ENCODE measurements around the gene ESPN.
"Not testable (repeated sequence)": the region's sequence is repeated elsewhere in the genome, so short reads cannot be mapped to it uniquely, and the experiment has no call there.

Gene ESPN

GRCh38 chr1:6450943-6451373 is 26.4 kb downstream of the ESPN start:
- CTCF ChIA-PET: interaction anchor here (1.4 to 5.4 kb wide), 3 partner anchors 12 to 36 kb away, joined by 3 to 38 read pairs (median 4); no protein-coding TSS in a partner anchor
- no peak for TF ChIP-seq CTCF (IDR thresholded peaks at IDR 0.05; ENCODE audit: insufficient read depth, low read length, missing control alignments)
- POLR2A ChIA-PET: no interaction called here
- DNase-seq (ENCODE audit: low read depth, low spot score): no peak
- H3K4me3 ChIP-seq (ENCODE audit: low read depth, low read length): no peak overlapping the region

DNA sequence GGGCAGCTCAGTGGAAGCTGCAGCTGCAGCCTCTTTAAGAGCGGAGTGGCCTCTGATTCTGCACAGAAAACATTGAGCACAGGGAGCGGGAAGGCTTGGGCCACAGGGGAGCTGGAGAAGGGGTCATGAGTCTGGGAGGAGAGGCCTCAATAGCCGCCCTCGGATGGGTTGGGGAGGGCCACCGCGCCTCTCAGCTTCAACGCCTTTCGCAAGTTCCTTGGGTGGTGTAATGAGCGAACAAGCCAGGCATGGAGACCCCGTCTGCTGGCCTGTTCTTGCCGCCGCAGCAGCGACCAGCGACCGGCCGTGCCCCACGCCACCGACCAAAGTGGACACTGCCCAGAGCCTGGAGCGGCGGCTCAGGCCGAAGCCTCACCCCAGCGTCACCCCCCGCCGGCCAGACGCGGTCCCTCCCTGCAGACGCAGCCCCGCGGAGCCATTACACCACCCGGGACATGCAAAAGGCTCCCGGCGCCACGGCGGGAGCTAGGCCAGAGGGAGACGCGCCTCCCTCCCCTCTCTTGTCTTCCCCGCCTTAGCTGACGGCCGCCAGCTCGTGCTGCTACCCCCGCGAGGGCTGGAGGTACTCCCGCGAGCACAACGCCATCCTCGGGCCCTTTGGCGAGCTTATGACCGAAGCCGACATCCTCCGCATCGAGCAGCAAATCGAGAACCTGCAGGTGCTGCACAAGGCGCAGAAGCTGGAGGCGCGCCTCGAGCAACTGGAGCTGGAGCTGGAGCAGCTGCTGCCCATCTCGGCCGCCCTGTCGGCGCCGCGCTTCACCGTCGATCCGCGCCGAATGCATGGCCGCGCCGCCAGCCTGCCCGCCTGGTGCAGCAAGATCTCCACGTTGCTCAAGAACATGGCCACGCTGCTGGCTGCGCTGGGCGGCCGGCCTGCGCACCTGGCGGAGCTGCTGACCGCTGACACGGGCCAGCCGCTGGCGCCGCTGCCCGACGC is 29.6 kb downstream of the ESPN start:
- DNase-seq (ENCODE audit: low read depth, low spot score); POLR2A ChIA-PET; H3K4me3 ChIP-seq (ENCODE audit: low read depth, low read length): not testable (repeated sequence)
- CTCF ChIA-PET: interaction anchor here (0.6 to 1.5 kb wide), 7 partner anchors 12 to 207 kb away, joined by 3 to 5 read pairs (median 5); partner anchors contain the start of genes NOL9 and TAS1R1

GRCh38 chr1:6454856-6455751 is 30.5 kb downstream of the ESPN start:
- no peak overlapping the region for H3K4me3 ChIP-seq (ENCODE audit: low read depth, low read length)
- ChIA-PET CTCF (interaction anchor here (0.6 to 1.5 kb wide), 5 partner anchors 12 to 193 kb away, joined by 3 to 5 read pairs (median 5); partner anchors contain the start of genes NOL9 and TAS1R1), POLR2A (no interaction called here)
- no peak for DNase-seq (ENCODE audit: low read depth, low spot score)
- TF ChIP-seq CTCF (IDR thresholded peaks at IDR 0.05; ENCODE audit: insufficient read depth, low read length, missing control alignments): no peak

DNA sequence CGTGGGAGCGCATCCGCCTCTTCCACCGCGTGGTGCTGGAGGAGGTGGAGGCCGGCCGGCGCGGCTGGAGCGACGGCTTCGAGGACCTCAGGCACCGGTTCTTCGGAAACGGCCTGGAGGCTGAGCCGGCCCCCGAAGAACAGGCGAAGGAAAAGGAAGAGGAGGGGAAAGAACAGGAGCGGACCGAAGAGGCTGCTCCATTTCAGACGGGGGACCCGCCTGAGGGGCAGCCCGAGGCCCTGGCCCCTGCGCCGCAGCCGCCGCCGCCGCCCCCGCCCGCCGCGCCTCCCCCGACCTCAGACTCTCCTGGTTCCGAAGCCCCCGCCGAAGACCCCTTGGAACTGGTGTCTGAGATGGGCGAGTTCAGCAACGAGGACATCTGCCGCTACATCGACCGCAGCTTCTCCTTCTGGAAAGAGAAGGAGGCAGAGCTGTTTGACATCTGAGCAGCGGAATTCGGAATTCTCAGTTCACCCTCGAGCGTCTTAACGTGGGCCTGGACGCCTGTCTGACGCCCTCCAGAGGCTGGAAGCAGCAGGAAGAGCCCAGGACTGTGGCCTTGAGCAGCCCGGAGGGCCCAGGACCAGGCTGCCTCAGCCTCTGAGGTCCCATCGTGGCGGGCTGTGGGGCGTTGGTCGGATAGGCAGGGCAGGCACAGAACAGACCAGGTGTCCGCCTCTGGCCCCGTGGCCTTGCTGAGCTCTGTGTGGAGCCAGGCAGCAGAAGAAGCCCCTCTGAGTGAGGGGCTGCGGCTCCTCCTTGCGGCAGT is 31.4 kb downstream of the ESPN start:
- POLR2A ChIA-PET; H3K4me3 ChIP-seq (ENCODE audit: low read depth, low read length); DNase-seq (ENCODE audit: low read depth, low spot score): not testable (repeated sequence)
- CTCF ChIA-PET: interaction anchor here (0.9 to 1.3 kb wide), 2 partner anchors 10 to 19 kb away, joined by 3 to 4 read pairs; no protein-coding TSS in a partner anchor

DNA sequence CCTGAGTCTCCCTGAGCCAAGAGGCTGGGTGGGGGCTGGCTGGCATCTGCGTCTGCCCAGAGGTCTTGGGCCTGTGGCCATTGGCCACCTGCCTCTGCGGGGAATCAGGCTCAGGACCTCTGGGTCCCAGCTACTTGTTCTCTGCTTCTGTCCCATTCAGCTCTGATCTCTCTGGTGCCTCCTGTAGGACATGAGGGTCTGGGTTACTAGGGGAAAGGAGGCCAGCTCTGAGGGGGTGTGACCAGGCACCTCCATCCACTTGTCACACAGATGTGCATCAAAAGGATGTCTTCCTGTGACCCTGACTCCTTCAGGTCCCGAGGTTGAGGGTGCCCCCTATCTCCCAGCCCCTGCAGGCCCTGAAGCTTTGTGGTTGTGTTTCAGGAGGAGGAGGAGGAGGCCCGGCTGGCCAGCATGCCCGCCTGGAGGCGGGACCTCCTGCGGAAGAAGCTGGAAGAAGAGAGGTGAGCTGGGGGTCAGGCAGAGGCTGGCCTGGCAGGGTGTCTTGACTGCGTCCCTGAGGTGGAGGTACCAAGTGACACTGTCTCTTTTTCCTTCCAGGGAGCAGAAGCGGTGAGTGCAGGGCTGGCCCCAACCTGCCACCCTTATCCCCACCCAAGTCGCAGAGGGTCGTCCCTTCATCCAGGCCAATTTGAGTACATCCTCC is 32.4 kb downstream of the ESPN start:
- no peak for TF ChIP-seq CTCF (IDR thresholded peaks at IDR 0.05; ENCODE audit: insufficient read depth, low read length, missing control alignments)
- no peak for DNase-seq (ENCODE audit: low read depth, low spot score)
- CTCF ChIA-PET: interaction anchor here (0.6 to 1.3 kb wide), 3 partner anchors 11 to 20 kb away, joined by 3 to 4 read pairs (median 3); no protein-coding TSS in a partner anchor
- POLR2A ChIA-PET: no interaction called here
- H3K4me3 ChIP-seq (ENCODE audit: low read depth, low read length): no peak overlapping the region

- ChIA-PET POLR2A (no interaction called here), CTCF (interaction anchor here (1.3 to 3.4 kb wide), 2 partner anchors 17 to 22 kb away, joined by 3 to 20 read pairs; no protein-coding TSS in a partner anchor)
- H3K4me3 ChIP-seq (ENCODE audit: low read depth, low read length): no peak overlapping the region
- DNase-seq (ENCODE audit: low read depth, low spot score): no peak
- no peak for TF ChIP-seq CTCF (IDR thresholded peaks at IDR 0.05; ENCODE audit: insufficient read depth, low read length, missing control alignments)
These were observed 35.3 kb downstream of the ESPN start for GRCh38 chr1:6459850-6460265.
